Liver (tissue), 9 donors: ENCODE data around the gene CD163L1. TPM values are rescaled to one million over a fixed set of nuclear protein-coding genes. Genes with fewer than 3 reads are reported as not detected.
A peak's percentile ranks its signal among the peaks of the same experiment; 100 is the strongest.

Experiments used
- DNase-seq: peaks from one replicate; pipeline ENCODE4 v3.0.0-alpha.2; 2017; ENCODE audit warnings: low spot score
- H3K27ac ChIP-seq, 2 donors: one replicate each; pipeline ENCODE4 v1.7.0; 2013; ENCODE audit warnings: inconsistent platforms in 2 of 2, low read length in 2 of 2, control low read depth in 1 of 2, low read depth in 1 of 2, mild to moderate bottlenecking in 1 of 2
- H3K27me3 ChIP-seq, 4 donors: one replicate each; pipeline versions ENCODE4 v1.6.1 to v1.7.0; 2013; ENCODE audit warnings: low read length in 3 of 4, inconsistent platforms in 1 of 4, mild to moderate bottlenecking in 1 of 4, moderate library complexity in 1 of 4; ENCODE audit not compliant: control insufficient read depth in 4 of 4, insufficient read depth in 4 of 4
- H3K36me3 ChIP-seq, 4 donors: one replicate each; pipeline versions ENCODE4 v1.6.1 to v1.7.0; 2013; ENCODE audit warnings: low read length in 3 of 4, mild to moderate bottlenecking in 3 of 4, low read depth in 1 of 4, moderate library complexity in 1 of 4; ENCODE audit not compliant: control insufficient read depth in 4 of 4, insufficient read depth in 3 of 4
- H3K4me1 ChIP-seq, 4 donors: one replicate each; pipeline versions ENCODE4 v1.6.1 to v1.7.0; 2013; ENCODE audit warnings: low read length in 3 of 4, mild to moderate bottlenecking in 3 of 4, moderate library complexity in 1 of 4; ENCODE audit not compliant: control insufficient read depth in 4 of 4, insufficient read depth in 4 of 4
- H3K4me3 ChIP-seq, 3 donors: one replicate each; pipeline versions ENCODE4 v1.6.1 to v1.7.0; 2013; ENCODE audit warnings: low read length in 3 of 3, control low read depth in 1 of 3, low read depth in 1 of 3, mild to moderate bottlenecking in 1 of 3
- H3K9ac ChIP-seq, 2 donors: one replicate each; pipeline ENCODE4 v1.7.0; 2013; ENCODE audit warnings: low read length in 2 of 2, mild to moderate bottlenecking in 2 of 2, moderate library complexity in 2 of 2, control low read depth in 1 of 2, low read depth in 1 of 2
- H3K9me3 ChIP-seq, 4 donors: one replicate each; pipeline versions ENCODE4 v1.6.1 to v1.7.0; 2013; ENCODE audit warnings: low read length in 3 of 4; ENCODE audit not compliant: control insufficient read depth in 4 of 4
- ATF3 ChIP-seq: IDR thresholded peaks from 2 replicates; pipeline ENCODE4 v1.6.1; 2016; ENCODE audit warnings: antibody characterized with exemption
- CTCF ChIP-seq: fragments of 150-350 bp; IDR thresholded peaks from 2 replicates; pipeline ENCODE4 v1.5.1; 2017; ENCODE audit warnings: improper control_type of control experiment, low read depth, low read length; ENCODE audit not compliant: missing input control
- EGR1 ChIP-seq, 2 donors: IDR thresholded peaks; 2 replicates each; pipeline ENCODE4 v1.6.1; 2016 to 2018; ENCODE audit warnings: antibody characterized with exemption in 2 of 2, low read depth in 2 of 2
- FOXA1 ChIP-seq: IDR thresholded peaks from 2 replicates; pipeline ENCODE4 v1.6.1; 2016; ENCODE audit warnings: antibody characterized with exemption
- GABPA ChIP-seq, 2 donors: IDR thresholded peaks in 1 of 2; conservative IDR thresholded peaks in 1 of 2; 2 replicates each; pipeline ENCODE4 v1.6.1; 2016; ENCODE audit warnings: antibody characterized with exemption in 2 of 2, mild to moderate bottlenecking in 1 of 2, moderate library complexity in 1 of 2
- HNF4A ChIP-seq, 2 donors: conservative IDR thresholded peaks; 2 replicates each; pipeline ENCODE4 v1.6.1; 2016; ENCODE audit warnings: antibody characterized with exemption in 2 of 2, mild to moderate bottlenecking in 2 of 2
- HNF4G ChIP-seq: IDR thresholded peaks from 2 replicates; pipeline ENCODE4 v1.6.1; 2016; ENCODE audit warnings: antibody characterized with exemption
- JUND ChIP-seq, 2 donors: IDR thresholded peaks; 2 replicates each; pipeline ENCODE4 v1.6.1; 2016; ENCODE audit warnings: antibody characterized with exemption in 2 of 2
- MAX ChIP-seq: IDR thresholded peaks from 2 replicates; pipeline ENCODE4 v1.6.1; 2016; ENCODE audit warnings: antibody characterized with exemption
- NR2F2 ChIP-seq: IDR thresholded peaks from 2 replicates; pipeline ENCODE4 v1.6.1; 2016; ENCODE audit warnings: antibody characterized with exemption
- RAD21 ChIP-seq, 2 donors: IDR thresholded peaks; 2 replicates each; pipeline ENCODE4 v1.6.1; 2016; ENCODE audit warnings: antibody characterized with exemption in 2 of 2, mild to moderate bottlenecking in 2 of 2
- RXRA ChIP-seq, 2 donors: IDR thresholded peaks; 2 replicates each; pipeline ENCODE4 v1.6.1; 2017 to 2018; ENCODE audit warnings: antibody characterized with exemption in 2 of 2, mild to moderate bottlenecking in 1 of 2
- SP1 ChIP-seq: IDR thresholded peaks from 2 replicates; pipeline ENCODE4 v1.6.1; 2018; ENCODE audit warnings: antibody characterized with exemption, mild to moderate bottlenecking
- TAF1 ChIP-seq: conservative IDR thresholded peaks from 2 replicates; pipeline ENCODE4 v1.6.1; 2016; ENCODE audit warnings: antibody characterized with exemption, mild to moderate bottlenecking
- YY1 ChIP-seq: IDR thresholded peaks from 2 replicates; pipeline ENCODE4 v1.6.1; 2016; ENCODE audit warnings: antibody characterized with exemption, mild to moderate bottlenecking
- ZBTB33 ChIP-seq: IDR thresholded peaks from 2 replicates; pipeline ENCODE4 v1.6.1; 2016; ENCODE audit warnings: antibody characterized with exemption
- WGBS: extraction: QIAGEN DNeasy Blood & Tissue Kit; methylation state at CpG from one replicate; pipeline ENCODE4 v1.1.7; 2013; 5-methylcytosine and 5-hydroxymethylcytosine counted together
- polyA plus RNA-seq, 2 donors: library from polyadenylated mRNA; stranded (reverse) in 1 of 2; unstranded in 1 of 2; fragments of 200-250 nt in 1 of 2; fragments of >200 nt in 1 of 2; fragmentation: Nextera tagmentation in 1 of 2; extraction: Ambion mirVana in 1 of 2; gene quantifications; one replicate each; pipeline versions ENCODE4 v1.2.1 to v1.2.3, GENCODE V29; 2013 to 2015
- total RNA-seq, 2 donors: library from RNA; depleted of rRNA; stranded (reverse); fragments of >200 nt; gene quantifications; one replicate each; pipeline ENCODE4 v1.2.3, GENCODE V29; 2014
- donor health status: healthy.
- donor health status: healthy.
- donor health status: healthy.
- donor health status: healthy.
- donor health status: healthy.

Gene CD163L1
- total and polyA plus RNA-seq, 4 donors: 0.31 to 8.4 (median 1.1) TPM

GRCh38 chr12:7483343-7483742 is 39.4 kb upstream of the CD163L1 start:
- Histone ChIP-seq H3K4me3 (no peak overlapping the region), H3K27me3 (no peaks in the 10 kb centered on the region), H3K36me3 (no peaks in the 10 kb centered on the region), H3K4me1 (peaks cover 0 to 5% (median 1%) of the 10 kb centered on the region in 4 donors), H3K9me3 (no peaks in the 10 kb centered on the region), H3K9ac (no peak overlapping the region), H3K27ac (no peak overlapping the region)
- 47% methylated on average over 5 of the region's 5 CpGs for WGBS
- TF ChIP-seq RXRA (IDR thresholded peaks at IDR 0.05) (no peak), JUND (IDR thresholded peaks at IDR 0.05) (no peak), TAF1 (no peak), HNF4A (conservative IDR thresholded peaks at IDR 0.05) (peak; percentile 19 to 42)
- DNase-seq: no peak

- Histone ChIP-seq H3K4me1 (peaks cover 0 to 5% (median 1%) of the 10 kb centered on the region in 4 donors), H3K36me3 (no peaks in the 10 kb centered on the region), H3K9ac (no peak overlapping the region), H3K9me3 (no peaks in the 10 kb centered on the region), H3K4me3 (no peak overlapping the region), H3K27ac (no peak overlapping the region), H3K27me3 (no peaks in the 10 kb centered on the region)
- WGBS: 68% methylated on average over 1 of the region's 1 CpG
- DNase-seq: no peak
- TF ChIP-seq RAD21 (IDR thresholded peaks at IDR 0.05) (no peak), FOXA1 (no peak), CTCF (no peak), ZBTB33 (no peak), YY1 (no peak), RXRA (IDR thresholded peaks at IDR 0.05) (no peak), SP1 (no peak), MAX (no peak), GABPA (IDR thresholded peaks at IDR 0.05 in 1 of 2, conservative IDR thresholded peaks at IDR 0.05 in 1 of 2) (no peak), NR2F2 (no peak)
These were observed 35.8 kb upstream of the CD163L1 start for GRCh38 chr12:7479771-7480170.

- Histone ChIP-seq H3K27me3 (no peaks in the 10 kb centered on the region), H3K9me3 (no peaks in the 10 kb centered on the region), H3K4me1 (no peaks in the 10 kb centered on the region), H3K4me3 (no peak overlapping the region), H3K36me3 (peaks cover 0 to 4% (median 0%) of the 10 kb centered on the region in 4 donors), H3K9ac (no peak overlapping the region), H3K27ac (no peak overlapping the region)
- no peak for DNase-seq
- 92% methylated on average over 6 of the region's 6 CpGs for WGBS
- TF ChIP-seq ATF3 (no peak), RXRA (IDR thresholded peaks at IDR 0.05) (no peak), HNF4G (no peak), HNF4A (conservative IDR thresholded peaks at IDR 0.05) (no peak), FOXA1 (no peak), MAX (no peak), CTCF (no peak), GABPA (IDR thresholded peaks at IDR 0.05 in 1 of 2, conservative IDR thresholded peaks at IDR 0.05 in 1 of 2) (no peak), TAF1 (no peak), EGR1 (IDR thresholded peaks at IDR 0.05; ENCODE audit: low read depth in 2 of 2) (no peak)
These were observed 28.1 kb upstream of the CD163L1 start for GRCh38 chr12:7472060-7472459.
